WTC11 (cell line): ENCODE data around the gene CCNG1. TPM values are rescaled to one million over a fixed set of nuclear protein-coding genes. Genes with fewer than 3 reads are reported as not detected.
A peak's percentile ranks its signal among the peaks of the same experiment; 100 is the strongest.

Experiments
- ATAC-seq: fragments of 200-7000 bp; cut with Tn5 transposase; 2 replicates; pipeline ENCODE4 v1.10.0; 2021; ENCODE audit warnings: mild to moderate bottlenecking, moderate library complexity
- CTCF ChIA-PET: fragments of 300-600 bp; sonication (Branson Sonifier 250); formaldehyde crosslinking; loops from one replicate; lab custom pipeline; 2021; ENCODE audit warnings: antibody characterized with exemption; lab: Charles Lee
- POLR2A ChIA-PET: fragments of 350-600 bp; sonication (Branson Sonifier 250); formaldehyde crosslinking; loops from one replicate; lab custom pipeline; 2021; ENCODE audit warnings: antibody characterized with exemption; lab: Charles Lee
- DNase-seq: peaks from one replicate; pipeline ENCODE4 v3.0.0; 2021; ENCODE audit warnings: low spot score
- H3K27ac Mint-ChIP-seq: 2 replicates; pipeline ENCODE4 v1.8.0; 2021; ENCODE audit warnings: mixed read lengths
- H3K27me3 Mint-ChIP-seq: 2 replicates; pipeline ENCODE4 v1.8.0; 2021; ENCODE audit warnings: low read depth, mild to moderate bottlenecking, moderate library complexity, mixed read lengths
- H3K36me3 Mint-ChIP-seq: 2 replicates; pipeline ENCODE4 v1.8.0; 2021; ENCODE audit warnings: mixed read lengths
- H3K4me1 Mint-ChIP-seq: 2 replicates; pipeline ENCODE4 v1.8.0; 2022; ENCODE audit warnings: mixed read lengths
- H3K4me3 Mint-ChIP-seq: 2 replicates; pipeline ENCODE4 v1.8.0; 2021; ENCODE audit warnings: mild to moderate bottlenecking, moderate library complexity, mixed read lengths
- H3K9me3 Mint-ChIP-seq: 2 replicates; pipeline ENCODE4 v1.8.0; 2021; ENCODE audit warnings: mixed read lengths
- ATF1 ChIP-seq: sonication (generic); formaldehyde crosslinking; IDR thresholded peaks from 2 replicates; pipeline ENCODE4 v1.8.1; 2023; ENCODE audit warnings: mild to moderate bottlenecking, moderate library complexity, missing genetic modification reagents
- ATF2 ChIP-seq: sonication (generic); formaldehyde crosslinking; IDR thresholded peaks from 2 replicates; pipeline ENCODE4 v1.8.1; 2022; ENCODE audit warnings: low read depth, missing genetic modification reagents, borderline replicate concordance
- CBFB ChIP-seq: sonication (generic); formaldehyde crosslinking; IDR thresholded peaks from 2 replicates; pipeline ENCODE4 v1.8.1; 2022; ENCODE audit warnings: mild to moderate bottlenecking, low read depth, missing genetic modification reagents
- ETV6 ChIP-seq: sonication (generic); formaldehyde crosslinking; IDR thresholded peaks from 2 replicates; pipeline ENCODE4 v1.8.1; 2022; ENCODE audit warnings: mild to moderate bottlenecking, missing genetic modification reagents
- FOXJ3 ChIP-seq: sonication (generic); formaldehyde crosslinking; IDR thresholded peaks from 2 replicates; pipeline ENCODE4 v1.9.0; 2021; ENCODE audit warnings: missing genetic modification reagents, mild to moderate bottlenecking, borderline replicate concordance
- FOXP1 ChIP-seq: sonication (generic); formaldehyde crosslinking; IDR thresholded peaks from 2 replicates; pipeline ENCODE4 v1.8.0; 2022; ENCODE audit warnings: missing genetic modification reagents, mild to moderate bottlenecking, moderate library complexity, borderline replicate concordance
- FOXP4 ChIP-seq: sonication (generic); formaldehyde crosslinking; IDR thresholded peaks from 2 replicates; pipeline ENCODE4 v1.8.0; 2022; ENCODE audit warnings: mild to moderate bottlenecking, missing genetic modification reagents
- GABPB1 ChIP-seq: sonication (generic); formaldehyde crosslinking; IDR thresholded peaks from 2 replicates; pipeline ENCODE4 v1.8.1; 2023; ENCODE audit warnings: mild to moderate bottlenecking, missing genetic modification reagents
- MYBL2 ChIP-seq: sonication (generic); formaldehyde crosslinking; IDR thresholded peaks from 2 replicates; pipeline ENCODE4 v1.8.1; 2023; ENCODE audit warnings: mild to moderate bottlenecking, moderate library complexity, missing genetic modification reagents
- NFYB ChIP-seq: sonication (generic); formaldehyde crosslinking; conservative IDR thresholded peaks from 2 replicates; pipeline ENCODE4 v1.8.0; 2022; ENCODE audit warnings: low read depth, missing genetic modification reagents
- NR1H2 ChIP-seq: sonication (generic); formaldehyde crosslinking; IDR thresholded peaks from 2 replicates; pipeline ENCODE4 v1.9.0; 2021; ENCODE audit warnings: mild to moderate bottlenecking, moderate library complexity, missing genetic modification reagents
- OVOL2 ChIP-seq: fragments of 250-450 bp; sonication (Bioruptor Pico); IDR thresholded peaks from 2 replicates; pipeline ENCODE4 v1.9.0; 2021; ENCODE audit warnings: mild to moderate bottlenecking, borderline replicate concordance
- TP53 ChIP-seq: sonication (generic); formaldehyde crosslinking; IDR thresholded peaks from 2 replicates; pipeline ENCODE4 v1.8.1; 2023; ENCODE audit warnings: mild to moderate bottlenecking, missing genetic modification reagents
- USF1 ChIP-seq: sonication (generic); formaldehyde crosslinking; IDR thresholded peaks from 2 replicates; pipeline ENCODE4 v1.8.0; 2022; ENCODE audit warnings: mild to moderate bottlenecking, missing genetic modification reagents
- ZNF232 ChIP-seq: sonication (generic); formaldehyde crosslinking; IDR thresholded peaks from 2 replicates; pipeline ENCODE4 v1.8.0; 2022; ENCODE audit warnings: mild to moderate bottlenecking, missing genetic modification reagents
- ZNF263 ChIP-seq: sonication (generic); formaldehyde crosslinking; IDR thresholded peaks from 2 replicates; pipeline ENCODE4 v1.8.1; 2022; ENCODE audit warnings: low read depth, mild to moderate bottlenecking, moderate library complexity, missing genetic modification reagents
- ZNF416 ChIP-seq: fragments of 250-450 bp; sonication (Bioruptor Pico); IDR thresholded peaks from 2 replicates; pipeline ENCODE4 v1.9.0; 2021; ENCODE audit warnings: mild to moderate bottlenecking, inconsistent platforms
- ZNF423 ChIP-seq: fragments of 250-450 bp; sonication (Bioruptor Pico); IDR thresholded peaks from 2 replicates; pipeline ENCODE4 v2.1.2; 2022; ENCODE audit warnings: mild to moderate bottlenecking, moderate library complexity
- ZSCAN18 ChIP-seq: fragments of 250-450 bp; sonication (Bioruptor Pico); IDR thresholded peaks from 2 replicates; pipeline ENCODE4 v2.1.2; 2022; ENCODE audit warnings: mild to moderate bottlenecking, moderate library complexity
- total RNA-seq: library from RNA; stranded (reverse); gene quantifications from 3 replicates; pipeline ENCODE4 v1.2.3, GENCODE V29; 2021
- TF ChIP-seq, protein P1 (sequence below): sonication (generic); formaldehyde crosslinking; IDR thresholded peaks from 2 replicates; pipeline ENCODE4 v1.8.1; 2022; ENCODE audit warnings: mild to moderate bottlenecking, moderate library complexity, missing genetic modification reagents
- TF ChIP-seq, protein P2 (sequence below): sonication (generic); formaldehyde crosslinking; IDR thresholded peaks from 2 replicates; pipeline ENCODE4 v1.8.0; 2023; ENCODE audit warnings: missing genetic modification reagents, mild to moderate bottlenecking, borderline replicate concordance
- TF ChIP-seq, protein P3 (sequence below): sonication (generic); formaldehyde crosslinking; IDR thresholded peaks from 2 replicates; pipeline ENCODE4 v1.8.1; 2022; ENCODE audit warnings: mild to moderate bottlenecking, missing genetic modification reagents, moderate library complexity, borderline replicate concordance

CCNG1 gene
- total RNA-seq, 1 experiment from 2014 or later, result 433 TPM

- peaks cover 16% of the 10 kb centered on the region for H3K36me3 Mint-ChIP-seq
- no peak overlapping the region for H3K27ac Mint-ChIP-seq
- no peak overlapping the region for H3K4me3 Mint-ChIP-seq
- ATAC-seq, result no peak
- peaks cover 31% of the 10 kb centered on the region for H3K4me1 Mint-ChIP-seq
- POLR2A ChIA-PET, result interaction anchor here (0.5 kb wide), 1 partner anchor 8 kb away, joined by 3 read pairs; no protein-coding TSS in a partner anchor
- DNase-seq, result no peak
- no peaks in the 10 kb centered on the region for H3K27me3 Mint-ChIP-seq
- TF ChIP-seq ZSCAN18 (no peak), ETV6 (CRISPR knock-in tag) (no peak), FOXP4 (CRISPR knock-in tag) (no peak), ZNF263 (CRISPR knock-in tag) (no peak), GABPB1 (CRISPR knock-in tag) (no peak), ZNF232 (no peak), ZNF423 (CRISPR knock-in tag) (no peak), TP53 (no peak), OVOL2 (no peak)
- TF ChIP-seq, all 79 proteins: peak for 0
- H3K9me3 Mint-ChIP-seq, result no peaks in the 10 kb centered on the region
- CTCF ChIA-PET, result no interaction called here
Observed at GRCh38 chr5:163434401-163434866, 3.0 kb upstream of the CCNG1 start.

DNA sequence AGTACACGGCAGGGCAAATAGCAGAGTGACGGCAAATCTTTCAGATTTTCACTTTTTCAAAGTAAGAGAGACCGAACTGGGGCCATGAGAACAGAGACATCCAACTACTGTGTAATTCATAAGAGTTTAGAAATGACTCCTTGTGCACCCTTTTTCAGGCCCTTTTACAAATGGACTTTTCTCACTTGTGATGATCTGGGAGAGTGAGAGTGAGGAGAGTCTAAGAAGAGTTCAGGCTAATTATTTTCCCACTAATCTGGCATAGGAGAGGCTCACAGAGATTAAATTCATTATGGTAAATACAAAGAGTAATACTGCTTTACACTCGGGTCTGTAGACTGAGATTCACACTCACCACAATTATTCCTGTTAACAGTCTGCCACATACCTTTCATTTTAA lies 880 bp upstream of the CCNG1 start:
- Mint-ChIP-seq H3K4me1 (peaks cover 44% of the 10 kb centered on the region), H3K27me3 (no peaks in the 10 kb centered on the region), H3K27ac (peak overlapping the region; percentile 68), H3K4me3 (peak overlapping the region; percentile 95), H3K36me3 (peaks cover 37% of the 10 kb centered on the region), H3K9me3 (no peaks in the 10 kb centered on the region)
- ATAC-seq (no peak), DNase-seq (no peak)
- ChIA-PET CTCF (no interaction called here), POLR2A (interaction anchor here (3.5 kb wide), 1 partner anchor 24 kb away, joined by 61 read pairs; the partner anchor contains the start of genes HMMR and NUDCD2)
- no peak for TF ChIP-seq FOXJ3
- TF ChIP-seq NR1H2 (CRISPR knock-in tag), result no peak
- TF ChIP-seq, protein P1, sequence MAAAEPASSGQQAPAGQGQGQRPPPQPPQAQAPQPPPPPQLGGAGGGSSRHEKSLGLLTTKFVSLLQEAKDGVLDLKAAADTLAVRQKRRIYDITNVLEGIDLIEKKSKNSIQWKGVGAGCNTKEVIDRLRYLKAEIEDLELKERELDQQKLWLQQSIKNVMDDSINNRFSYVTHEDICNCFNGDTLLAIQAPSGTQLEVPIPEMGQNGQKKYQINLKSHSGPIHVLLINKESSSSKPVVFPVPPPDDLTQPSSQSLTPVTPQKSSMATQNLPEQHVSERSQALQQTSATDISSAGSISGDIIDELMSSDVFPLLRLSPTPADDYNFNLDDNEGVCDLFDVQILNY, result no peak
- TF ChIP-seq, protein P2, sequence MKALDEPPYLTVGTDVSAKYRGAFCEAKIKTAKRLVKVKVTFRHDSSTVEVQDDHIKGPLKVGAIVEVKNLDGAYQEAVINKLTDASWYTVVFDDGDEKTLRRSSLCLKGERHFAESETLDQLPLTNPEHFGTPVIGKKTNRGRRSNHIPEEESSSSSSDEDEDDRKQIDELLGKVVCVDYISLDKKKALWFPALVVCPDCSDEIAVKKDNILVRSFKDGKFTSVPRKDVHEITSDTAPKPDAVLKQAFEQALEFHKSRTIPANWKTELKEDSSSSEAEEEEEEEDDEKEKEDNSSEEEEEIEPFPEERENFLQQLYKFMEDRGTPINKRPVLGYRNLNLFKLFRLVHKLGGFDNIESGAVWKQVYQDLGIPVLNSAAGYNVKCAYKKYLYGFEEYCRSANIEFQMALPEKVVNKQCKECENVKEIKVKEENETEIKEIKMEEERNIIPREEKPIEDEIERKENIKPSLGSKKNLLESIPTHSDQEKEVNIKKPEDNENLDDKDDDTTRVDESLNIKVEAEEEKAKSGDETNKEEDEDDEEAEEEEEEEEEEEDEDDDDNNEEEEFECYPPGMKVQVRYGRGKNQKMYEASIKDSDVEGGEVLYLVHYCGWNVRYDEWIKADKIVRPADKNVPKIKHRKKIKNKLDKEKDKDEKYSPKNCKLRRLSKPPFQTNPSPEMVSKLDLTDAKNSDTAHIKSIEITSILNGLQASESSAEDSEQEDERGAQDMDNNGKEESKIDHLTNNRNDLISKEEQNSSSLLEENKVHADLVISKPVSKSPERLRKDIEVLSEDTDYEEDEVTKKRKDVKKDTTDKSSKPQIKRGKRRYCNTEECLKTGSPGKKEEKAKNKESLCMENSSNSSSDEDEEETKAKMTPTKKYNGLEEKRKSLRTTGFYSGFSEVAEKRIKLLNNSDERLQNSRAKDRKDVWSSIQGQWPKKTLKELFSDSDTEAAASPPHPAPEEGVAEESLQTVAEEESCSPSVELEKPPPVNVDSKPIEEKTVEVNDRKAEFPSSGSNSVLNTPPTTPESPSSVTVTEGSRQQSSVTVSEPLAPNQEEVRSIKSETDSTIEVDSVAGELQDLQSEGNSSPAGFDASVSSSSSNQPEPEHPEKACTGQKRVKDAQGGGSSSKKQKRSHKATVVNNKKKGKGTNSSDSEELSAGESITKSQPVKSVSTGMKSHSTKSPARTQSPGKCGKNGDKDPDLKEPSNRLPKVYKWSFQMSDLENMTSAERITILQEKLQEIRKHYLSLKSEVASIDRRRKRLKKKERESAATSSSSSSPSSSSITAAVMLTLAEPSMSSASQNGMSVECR (CRISPR knock-in tag), result no peak
- TF ChIP-seq CBFB (CRISPR knock-in tag), result no peak
- no peak for TF ChIP-seq ZNF416 (CRISPR knock-in tag)
- TF ChIP-seq USF1 (CRISPR knock-in tag), result no peak
- TF ChIP-seq, protein P3, sequence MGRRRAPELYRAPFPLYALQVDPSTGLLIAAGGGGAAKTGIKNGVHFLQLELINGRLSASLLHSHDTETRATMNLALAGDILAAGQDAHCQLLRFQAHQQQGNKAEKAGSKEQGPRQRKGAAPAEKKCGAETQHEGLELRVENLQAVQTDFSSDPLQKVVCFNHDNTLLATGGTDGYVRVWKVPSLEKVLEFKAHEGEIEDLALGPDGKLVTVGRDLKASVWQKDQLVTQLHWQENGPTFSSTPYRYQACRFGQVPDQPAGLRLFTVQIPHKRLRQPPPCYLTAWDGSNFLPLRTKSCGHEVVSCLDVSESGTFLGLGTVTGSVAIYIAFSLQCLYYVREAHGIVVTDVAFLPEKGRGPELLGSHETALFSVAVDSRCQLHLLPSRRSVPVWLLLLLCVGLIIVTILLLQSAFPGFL (CRISPR knock-in tag), result no peak
- no peak for TF ChIP-seq ZSCAN18
- no peak for TF ChIP-seq FOXP1 (CRISPR knock-in tag)
- no peak for TF ChIP-seq NFYB
- no peak for TF ChIP-seq ATF1 (CRISPR knock-in tag)
- no peak for TF ChIP-seq ATF2 (CRISPR knock-in tag)
- TF ChIP-seq MYBL2 (CRISPR knock-in tag), result no peak
- no peak for TF ChIP-seq GABPB1 (CRISPR knock-in tag)
